ENCODE measurements around the gene ETV4. TPM values are rescaled to one million over a fixed set of nuclear protein-coding genes. Genes with fewer than 3 reads are reported as not detected.

ETV4 gene
- total and polyA plus RNA-seq, 2 of the 13 experiments (the other 11 are each of a cell fraction or from before 2014, with no cell fraction given): 128 to 330 TPM

DNA sequence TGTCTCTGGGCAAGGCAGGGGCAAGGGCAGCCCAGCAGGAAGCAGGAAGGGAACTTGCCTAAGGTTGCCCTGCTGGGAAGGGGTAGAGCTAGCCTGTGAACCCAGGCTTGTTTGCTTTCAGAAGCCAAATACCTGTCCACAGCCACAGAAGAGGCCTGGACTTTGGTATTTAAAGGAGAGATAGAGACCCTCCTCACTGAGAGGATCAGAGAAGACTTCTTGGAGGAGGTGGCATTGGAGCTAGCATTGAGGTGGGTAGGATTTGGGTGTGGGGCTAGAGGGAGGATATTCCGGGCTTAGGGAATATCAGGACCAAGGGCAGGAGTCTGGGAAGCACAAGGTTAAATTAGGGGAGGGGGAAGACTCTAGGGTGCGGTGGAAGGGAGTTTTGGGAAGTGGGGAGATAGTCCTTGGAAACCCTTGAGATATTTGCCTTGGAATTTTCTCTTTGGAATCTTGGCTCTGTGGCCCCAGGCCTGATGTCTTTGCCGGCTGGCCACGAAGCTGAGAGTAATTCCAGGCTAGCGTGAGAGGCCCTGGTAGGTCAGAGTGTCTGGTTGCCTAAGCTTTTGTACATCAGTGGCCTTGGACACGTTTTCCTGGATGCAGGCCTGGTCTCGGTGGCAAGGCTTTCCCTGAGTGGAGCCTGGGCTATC lies 13.1 kb upstream of the ETV4 start (continued):
- TF ChIP-seq, protein P1, sequence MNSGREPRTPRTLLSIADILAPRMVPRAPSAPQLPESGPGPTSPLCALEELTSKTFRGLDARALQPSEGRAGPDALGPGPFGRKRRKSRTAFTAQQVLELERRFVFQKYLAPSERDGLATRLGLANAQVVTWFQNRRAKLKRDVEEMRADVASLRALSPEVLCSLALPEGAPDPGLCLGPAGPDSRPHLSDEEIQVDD (CRISPR knock-in tag; IDR thresholded peaks at IDR 0.05; ENCODE audit: borderline replicate concordance): no peak
- TF ChIP-seq SMC3 (IDR thresholded peaks at IDR 0.05; ENCODE audit: low read length) (0 out of 2 replicates have a peak, but pooled peaks have one; percentile 8), U2AF2 (IDR thresholded peaks at IDR 0.05; ENCODE audit: low read depth, low read length) (no peak), ZNF33A (CRISPR knock-in tag; IDR thresholded peaks at IDR 0.05; ENCODE audit: borderline replicate concordance) (no peak), SUZ12 (IDR thresholded peaks at IDR 0.05; ENCODE audit: low read depth, low read length) (no peak), HMG20A (CRISPR knock-in tag; IDR thresholded peaks at IDR 0.05; ENCODE audit: borderline replicate concordance) (peak; percentile 39; the same call in 1 of the 2 replicates), ATM (IDR thresholded peaks at IDR 0.05; ENCODE audit: borderline replicate concordance) (no peak), TEAD3 (CRISPR knock-in tag; optimal IDR thresholded peaks at IDR 0.05; ENCODE audit: borderline replicate concordance) (peak; percentile 82), ZNF382 (CRISPR knock-in tag; IDR thresholded peaks at IDR 0.05; ENCODE audit: borderline replicate concordance) (no peak), KDM1A (CRISPR knock-in tag; IDR thresholded peaks at IDR 0.05) (0 out of 2 replicates have a peak, but pooled peaks have one; percentile 20), TBX3 (IDR thresholded peaks at IDR 0.05; ENCODE audit: borderline replicate concordance) (no peak), ZNF737 (CRISPR knock-in tag; IDR thresholded peaks at IDR 0.05; ENCODE audit: borderline replicate concordance) (no peak), ZBTB3 (CRISPR knock-in tag; IDR thresholded peaks at IDR 0.05; ENCODE audit: borderline replicate concordance, low read depth) (no peak), ZNF383 (CRISPR knock-in tag; IDR thresholded peaks at IDR 0.05; ENCODE audit: borderline replicate concordance) (no peak), FOXP1 (IDR thresholded peaks at IDR 0.05) (no peak), FOXP1 (CRISPR knock-in tag; IDR thresholded peaks at IDR 0.05) (no peak), RFXAP (CRISPR knock-in tag; IDR thresholded peaks at IDR 0.05; ENCODE audit: borderline replicate concordance) (no peak), HDAC6 (IDR thresholded peaks at IDR 0.05; ENCODE audit: low read depth, low read length) (no peak)
- TF ChIP-seq, protein P2, sequence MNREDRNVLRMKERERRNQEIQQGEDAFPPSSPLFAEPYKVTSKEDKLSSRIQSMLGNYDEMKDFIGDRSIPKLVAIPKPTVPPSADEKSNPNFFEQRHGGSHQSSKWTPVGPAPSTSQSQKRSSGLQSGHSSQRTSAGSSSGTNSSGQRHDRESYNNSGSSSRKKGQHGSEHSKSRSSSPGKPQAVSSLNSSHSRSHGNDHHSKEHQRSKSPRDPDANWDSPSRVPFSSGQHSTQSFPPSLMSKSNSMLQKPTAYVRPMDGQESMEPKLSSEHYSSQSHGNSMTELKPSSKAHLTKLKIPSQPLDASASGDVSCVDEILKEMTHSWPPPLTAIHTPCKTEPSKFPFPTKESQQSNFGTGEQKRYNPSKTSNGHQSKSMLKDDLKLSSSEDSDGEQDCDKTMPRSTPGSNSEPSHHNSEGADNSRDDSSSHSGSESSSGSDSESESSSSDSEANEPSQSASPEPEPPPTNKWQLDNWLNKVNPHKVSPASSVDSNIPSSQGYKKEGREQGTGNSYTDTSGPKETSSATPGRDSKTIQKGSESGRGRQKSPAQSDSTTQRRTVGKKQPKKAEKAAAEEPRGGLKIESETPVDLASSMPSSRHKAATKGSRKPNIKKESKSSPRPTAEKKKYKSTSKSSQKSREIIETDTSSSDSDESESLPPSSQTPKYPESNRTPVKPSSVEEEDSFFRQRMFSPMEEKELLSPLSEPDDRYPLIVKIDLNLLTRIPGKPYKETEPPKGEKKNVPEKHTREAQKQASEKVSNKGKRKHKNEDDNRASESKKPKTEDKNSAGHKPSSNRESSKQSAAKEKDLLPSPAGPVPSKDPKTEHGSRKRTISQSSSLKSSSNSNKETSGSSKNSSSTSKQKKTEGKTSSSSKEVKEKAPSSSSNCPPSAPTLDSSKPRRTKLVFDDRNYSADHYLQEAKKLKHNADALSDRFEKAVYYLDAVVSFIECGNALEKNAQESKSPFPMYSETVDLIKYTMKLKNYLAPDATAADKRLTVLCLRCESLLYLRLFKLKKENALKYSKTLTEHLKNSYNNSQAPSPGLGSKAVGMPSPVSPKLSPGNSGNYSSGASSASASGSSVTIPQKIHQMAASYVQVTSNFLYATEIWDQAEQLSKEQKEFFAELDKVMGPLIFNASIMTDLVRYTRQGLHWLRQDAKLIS (CRISPR knock-in tag; IDR thresholded peaks at IDR 0.05): 0 out of 2 replicates have a peak, but pooled peaks have one; percentile 70
- TF ChIP-seq, protein P3, sequence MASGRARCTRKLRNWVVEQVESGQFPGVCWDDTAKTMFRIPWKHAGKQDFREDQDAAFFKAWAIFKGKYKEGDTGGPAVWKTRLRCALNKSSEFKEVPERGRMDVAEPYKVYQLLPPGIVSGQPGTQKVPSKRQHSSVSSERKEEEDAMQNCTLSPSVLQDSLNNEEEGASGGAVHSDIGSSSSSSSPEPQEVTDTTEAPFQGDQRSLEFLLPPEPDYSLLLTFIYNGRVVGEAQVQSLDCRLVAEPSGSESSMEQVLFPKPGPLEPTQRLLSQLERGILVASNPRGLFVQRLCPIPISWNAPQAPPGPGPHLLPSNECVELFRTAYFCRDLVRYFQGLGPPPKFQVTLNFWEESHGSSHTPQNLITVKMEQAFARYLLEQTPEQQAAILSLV (CRISPR knock-in tag; IDR thresholded peaks at IDR 0.05; ENCODE audit: borderline replicate concordance): peak; percentile 28; the same call in 1 of the 2 replicates
- TF ChIP-seq, protein P4, sequence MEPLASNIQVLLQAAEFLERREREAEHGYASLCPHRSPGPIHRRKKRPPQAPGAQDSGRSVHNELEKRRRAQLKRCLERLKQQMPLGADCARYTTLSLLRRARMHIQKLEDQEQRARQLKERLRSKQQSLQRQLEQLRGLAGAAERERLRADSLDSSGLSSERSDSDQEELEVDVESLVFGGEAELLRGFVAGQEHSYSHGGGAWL (CRISPR knock-in tag; IDR thresholded peaks at IDR 0.05): no peak; the same call in 1 of the 2 replicates
- TF ChIP-seq, protein P5, sequence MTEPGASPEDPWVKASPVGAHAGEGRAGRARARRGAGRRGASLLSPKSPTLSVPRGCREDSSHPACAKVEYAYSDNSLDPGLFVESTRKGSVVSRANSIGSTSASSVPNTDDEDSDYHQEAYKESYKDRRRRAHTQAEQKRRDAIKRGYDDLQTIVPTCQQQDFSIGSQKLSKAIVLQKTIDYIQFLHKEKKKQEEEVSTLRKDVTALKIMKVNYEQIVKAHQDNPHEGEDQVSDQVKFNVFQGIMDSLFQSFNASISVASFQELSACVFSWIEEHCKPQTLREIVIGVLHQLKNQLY (CRISPR knock-in tag; IDR thresholded peaks at IDR 0.05): no peak
- TF ChIP-seq, protein P6, sequence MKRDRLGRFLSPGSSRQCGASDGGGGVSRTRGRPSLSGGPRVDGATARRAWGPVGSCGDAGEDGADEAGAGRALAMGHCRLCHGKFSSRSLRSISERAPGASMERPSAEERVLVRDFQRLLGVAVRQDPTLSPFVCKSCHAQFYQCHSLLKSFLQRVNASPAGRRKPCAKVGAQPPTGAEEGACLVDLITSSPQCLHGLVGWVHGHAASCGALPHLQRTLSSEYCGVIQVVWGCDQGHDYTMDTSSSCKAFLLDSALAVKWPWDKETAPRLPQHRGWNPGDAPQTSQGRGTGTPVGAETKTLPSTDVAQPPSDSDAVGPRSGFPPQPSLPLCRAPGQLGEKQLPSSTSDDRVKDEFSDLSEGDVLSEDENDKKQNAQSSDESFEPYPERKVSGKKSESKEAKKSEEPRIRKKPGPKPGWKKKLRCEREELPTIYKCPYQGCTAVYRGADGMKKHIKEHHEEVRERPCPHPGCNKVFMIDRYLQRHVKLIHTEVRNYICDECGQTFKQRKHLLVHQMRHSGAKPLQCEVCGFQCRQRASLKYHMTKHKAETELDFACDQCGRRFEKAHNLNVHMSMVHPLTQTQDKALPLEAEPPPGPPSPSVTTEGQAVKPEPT (CRISPR knock-in tag; IDR thresholded peaks at IDR 0.05; ENCODE audit: low read depth): no peak
